ENCODE measurements around the gene TRIM26.

DNA sequence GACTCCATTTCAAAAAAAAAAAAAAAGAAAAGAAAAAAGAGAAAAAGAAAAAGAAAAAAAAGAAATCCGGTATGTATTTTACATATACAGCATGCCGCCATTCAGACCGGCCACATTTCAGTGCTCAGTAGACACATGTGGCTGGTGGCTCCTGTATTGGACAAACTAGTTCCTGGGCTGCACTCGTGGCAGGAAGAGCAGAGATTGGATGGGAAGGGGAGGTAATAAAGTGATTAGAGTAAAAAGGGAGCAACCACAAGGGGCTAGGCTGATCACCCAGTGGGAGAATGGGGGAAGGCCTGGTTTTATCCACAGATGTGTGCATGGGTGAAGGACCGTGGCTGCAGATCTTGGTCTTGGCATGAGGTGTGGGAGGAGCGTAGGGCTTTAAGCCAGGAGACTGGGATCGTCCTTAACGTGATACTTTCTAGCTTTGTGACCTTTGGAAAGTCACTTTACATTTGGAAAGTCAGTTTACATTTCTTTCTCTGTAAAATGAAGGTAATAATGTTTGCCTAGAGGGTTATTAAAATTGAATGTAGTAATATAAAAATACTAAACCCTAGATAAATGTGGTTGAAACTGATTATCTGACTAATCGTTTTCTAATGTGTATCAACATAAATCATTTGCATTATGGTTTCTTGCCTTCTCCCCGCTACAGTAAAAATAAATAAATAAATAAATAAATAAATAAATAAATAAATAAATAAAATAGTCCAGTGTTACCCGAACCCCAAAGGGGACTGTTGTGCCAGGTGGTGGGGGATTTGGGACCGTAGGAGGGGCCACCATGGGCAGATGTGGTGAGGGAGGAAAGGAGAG, 50.7 kb downstream of the TRIM26 start:
- TF ChIP-seq, protein P1, sequence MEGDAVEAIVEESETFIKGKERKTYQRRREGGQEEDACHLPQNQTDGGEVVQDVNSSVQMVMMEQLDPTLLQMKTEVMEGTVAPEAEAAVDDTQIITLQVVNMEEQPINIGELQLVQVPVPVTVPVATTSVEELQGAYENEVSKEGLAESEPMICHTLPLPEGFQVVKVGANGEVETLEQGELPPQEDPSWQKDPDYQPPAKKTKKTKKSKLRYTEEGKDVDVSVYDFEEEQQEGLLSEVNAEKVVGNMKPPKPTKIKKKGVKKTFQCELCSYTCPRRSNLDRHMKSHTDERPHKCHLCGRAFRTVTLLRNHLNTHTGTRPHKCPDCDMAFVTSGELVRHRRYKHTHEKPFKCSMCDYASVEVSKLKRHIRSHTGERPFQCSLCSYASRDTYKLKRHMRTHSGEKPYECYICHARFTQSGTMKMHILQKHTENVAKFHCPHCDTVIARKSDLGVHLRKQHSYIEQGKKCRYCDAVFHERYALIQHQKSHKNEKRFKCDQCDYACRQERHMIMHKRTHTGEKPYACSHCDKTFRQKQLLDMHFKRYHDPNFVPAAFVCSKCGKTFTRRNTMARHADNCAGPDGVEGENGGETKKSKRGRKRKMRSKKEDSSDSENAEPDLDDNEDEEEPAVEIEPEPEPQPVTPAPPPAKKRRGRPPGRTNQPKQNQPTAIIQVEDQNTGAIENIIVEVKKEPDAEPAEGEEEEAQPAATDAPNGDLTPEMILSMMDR (IDR thresholded peaks at IDR 0.05; ENCODE audit: poor library complexity): no peak
- TF ChIP-seq EZH2 (IDR thresholded peaks at IDR 0.05; ENCODE audit: borderline replicate concordance) (no peak), EZH2phosphoT487 (IDR thresholded peaks at IDR 0.05; ENCODE audit: low read depth, severe bottlenecking, unreplicated experiment) (no peak)
